Fibroblast of skin of scalp (primary cell): ENCODE data around the gene NPRL2.

Experiments used
- DNase-seq: peaks from one replicate; pipeline ENCODE4 v3.0.0-alpha.2; 2013

The NPRL2 gene

GRCh38 chr3:50303013-50303815 lies 47.4 kb downstream of the NPRL2 start, which contains the start of gene HYAL1:
HYAL1 (minus strand) TSS chr3:50303574; CDS start chr3:50302956, 618 bp downstream.
- no peak for DNase-seq

- no peak for DNase-seq
These were observed 48.2 kb downstream of the NPRL2 start for GRCh38 chr3:50302095-50303012.

GRCh38 chr3:50300681-50301254 lies 49.8 kb downstream of the NPRL2 start:
- DNase-seq, result no peak

GRCh38 chr3:50299929-50300680 lies 50.5 kb downstream of the NPRL2 start:
- peak; percentile 23 for DNase-seq

DNA sequence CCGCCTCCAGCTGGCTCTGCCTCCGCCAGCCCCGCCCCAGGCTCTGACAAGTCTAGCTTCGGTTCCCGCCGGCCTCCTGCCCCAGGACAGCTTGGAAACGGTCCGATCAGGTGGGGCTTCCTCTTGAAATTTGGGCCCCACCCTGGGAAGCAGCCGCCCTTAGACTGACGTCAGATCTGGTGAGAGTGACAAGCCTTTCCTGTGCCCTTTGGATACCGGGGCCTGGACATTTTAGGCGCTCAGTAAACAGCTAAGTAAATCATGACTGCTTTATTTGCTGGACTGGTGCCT lies 51.0 kb downstream of the NPRL2 start:
- DNase-seq, result no peak

- DNase-seq, result peak; percentile 99
These were observed 51.5 kb downstream of the NPRL2 start, which contains the start of the genes HYAL3 and NAA80 for GRCh38 chr3:50298836-50299637. HYAL3 (minus strand) TSS chr3:50299405; CDS start chr3:50295602, 3,803 bp downstream. NAA80 (minus strand) TSS chr3:50299405; CDS start chr3:50297463, 1,942 bp downstream.

- DNase-seq, result no peak
These were observed 52.5 kb downstream of the NPRL2 start for GRCh38 chr3:50297896-50298725.

GRCh38 chr3:50297384-50297775 lies 53.2 kb downstream of the NPRL2 start:
- no peak for DNase-seq
